Embryonic facial prominence (tissue), 1 donor: ENCODE data around the gene PPP2R2D.

Source experiments
- DNase-seq: peaks from one replicate; pipeline ENCODE4 v3.0.0-alpha.2; 2016; ENCODE audit errors: extremely low spot score

The PPP2R2D gene

GRCh38 chr10:131900350-131901152 lies at the start of gene PPP2R2D:
Gene PPP2R2D (plus strand): TSS chr10:131901008. CDS start chr10:131901149, 141 bp downstream.
- DNase-seq = peak; percentile 73

- no peak for DNase-seq
Measured at GRCh38 chr10:131851346-131851745, 49.5 kb upstream of the PPP2R2D start.

- DNase-seq = no peak
Measured at GRCh38 chr10:131852176-131852822, 48.5 kb upstream of the PPP2R2D start.

- DNase-seq = no peak
Measured at GRCh38 chr10:131852823-131853609, 47.8 kb upstream of the PPP2R2D start.

- DNase-seq = no peak
Measured at GRCh38 chr10:131853610-131853964, 47.2 kb upstream of the PPP2R2D start.

- DNase-seq = no peak
Measured at GRCh38 chr10:131854579-131855335, 46.1 kb upstream of the PPP2R2D start.

- no peak for DNase-seq
Measured at GRCh38 chr10:131855461-131856401, 45.1 kb upstream of the PPP2R2D start.

- no peak for DNase-seq
Measured at GRCh38 chr10:131856441-131857094, 44.2 kb upstream of the PPP2R2D start.

- DNase-seq = no peak
Measured at GRCh38 chr10:131857156-131858117, 43.4 kb upstream of the PPP2R2D start.

- DNase-seq = no peak
Measured at GRCh38 chr10:131858118-131858515, 42.7 kb upstream of the PPP2R2D start.

- DNase-seq = no peak
Measured at GRCh38 chr10:131858583-131859340, 42.0 kb upstream of the PPP2R2D start.

- no peak for DNase-seq
Measured at GRCh38 chr10:131859341-131860020, 41.3 kb upstream of the PPP2R2D start.

- DNase-seq = no peak
Measured at GRCh38 chr10:131860311-131860710, 40.5 kb upstream of the PPP2R2D start.

- no peak for DNase-seq
Measured at GRCh38 chr10:131860806-131861440, 39.9 kb upstream of the PPP2R2D start.

GRCh38 chr10:131862548-131862947 lies 38.3 kb upstream of the PPP2R2D start:
- DNase-seq = no peak

- no peak for DNase-seq
Measured at GRCh38 chr10:131865223-131865917, 35.4 kb upstream of the PPP2R2D start.
